Measurements from ENCODE around the gene HEBP1.

Gene HEBP1

DNA sequence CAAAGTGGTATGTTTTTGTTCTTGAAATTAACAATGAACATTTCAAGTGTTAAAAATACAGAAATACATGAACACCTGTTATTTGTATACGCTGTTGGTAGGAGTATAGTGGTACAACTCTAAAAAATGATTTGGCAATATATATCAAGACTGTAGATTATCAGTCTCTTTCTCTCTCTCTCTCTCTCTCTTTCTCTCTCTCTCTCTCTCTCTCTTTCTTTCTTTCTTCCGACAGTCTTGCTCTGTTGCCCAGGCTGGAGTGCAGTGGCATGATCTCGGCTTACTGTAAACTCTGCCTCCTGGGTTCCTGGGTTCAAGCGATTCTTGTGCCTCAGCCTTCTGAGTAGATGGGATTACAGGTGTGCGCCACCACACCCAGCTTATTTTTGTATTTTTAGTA is 12.6 kb downstream of the HEBP1 start:
- no peak for FAIRE-seq

DNA sequence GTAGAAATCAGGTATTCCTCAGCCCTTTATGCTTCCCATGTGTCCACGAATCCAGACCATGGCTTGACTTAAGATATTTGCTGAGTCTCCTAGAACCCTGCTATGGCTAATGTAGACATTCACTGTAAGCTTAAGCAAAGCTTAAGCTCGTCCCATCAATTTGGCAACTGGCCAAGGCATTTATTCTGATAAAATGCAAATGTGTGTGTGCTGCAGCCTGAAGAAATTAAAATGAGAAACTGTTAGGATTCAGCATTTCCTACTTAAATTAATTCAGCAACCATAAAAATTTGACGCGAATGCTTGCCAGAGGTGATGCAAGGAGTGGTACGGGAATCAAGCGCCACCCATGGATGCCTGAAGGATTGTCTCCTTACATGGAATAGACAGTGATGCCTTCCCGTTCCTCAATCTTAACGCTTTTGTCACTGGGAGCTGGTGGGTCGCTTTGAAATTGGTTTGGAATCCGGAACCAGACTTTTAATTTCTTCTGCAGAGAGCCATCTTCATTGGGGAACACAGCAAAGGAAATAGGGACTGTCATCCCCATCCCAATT is 13.2 kb downstream of the HEBP1 start:
- FAIRE-seq = no peak

DNA sequence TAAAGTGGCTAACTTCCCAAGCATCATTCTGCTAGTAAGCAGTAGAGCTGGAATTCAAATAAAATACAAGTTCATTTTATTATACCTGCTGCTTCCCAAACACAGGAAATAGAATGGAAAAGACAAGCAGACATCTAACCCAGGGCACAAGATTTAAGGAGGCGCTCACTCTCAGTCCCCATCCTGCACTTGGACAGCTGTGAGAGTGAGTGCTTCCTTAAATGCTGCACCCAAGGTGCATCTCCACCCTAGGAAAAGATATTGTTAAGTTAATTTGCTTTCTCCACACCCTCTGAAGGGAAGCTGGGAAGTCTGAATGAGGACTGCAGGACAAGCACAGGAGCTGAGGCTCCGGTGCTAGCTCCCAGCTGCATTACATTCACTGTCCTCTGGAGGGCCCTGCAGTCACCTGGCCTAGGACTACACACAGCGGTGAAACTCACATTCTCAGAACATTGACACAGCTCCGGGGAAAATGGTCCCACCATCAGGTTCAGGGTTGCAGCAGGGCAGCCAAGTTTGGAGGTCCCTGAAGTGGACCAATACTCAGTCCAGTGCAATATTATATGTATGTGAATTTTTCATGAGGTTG is 14.2 kb downstream of the HEBP1 start:
- no peak for FAIRE-seq

DNA sequence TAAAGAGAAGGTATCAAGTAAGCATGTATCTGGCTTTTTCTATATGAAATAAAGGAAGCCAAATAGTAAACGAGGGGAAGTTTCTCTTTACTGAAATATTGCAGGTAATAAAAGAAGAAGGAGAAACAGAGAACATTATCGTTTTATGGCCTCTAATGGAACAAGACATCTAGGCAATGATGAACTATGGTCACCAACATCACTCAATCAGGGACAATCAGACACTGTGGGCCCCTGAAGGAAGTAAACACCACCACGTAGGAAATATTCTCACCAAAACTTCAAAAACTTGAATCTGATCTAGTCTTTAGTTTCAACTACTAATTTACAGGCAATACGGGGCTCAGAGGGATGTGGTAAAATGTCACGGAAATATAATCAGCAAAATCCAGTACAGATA is 15.9 kb downstream of the HEBP1 start:
- no peak for FAIRE-seq

DNA sequence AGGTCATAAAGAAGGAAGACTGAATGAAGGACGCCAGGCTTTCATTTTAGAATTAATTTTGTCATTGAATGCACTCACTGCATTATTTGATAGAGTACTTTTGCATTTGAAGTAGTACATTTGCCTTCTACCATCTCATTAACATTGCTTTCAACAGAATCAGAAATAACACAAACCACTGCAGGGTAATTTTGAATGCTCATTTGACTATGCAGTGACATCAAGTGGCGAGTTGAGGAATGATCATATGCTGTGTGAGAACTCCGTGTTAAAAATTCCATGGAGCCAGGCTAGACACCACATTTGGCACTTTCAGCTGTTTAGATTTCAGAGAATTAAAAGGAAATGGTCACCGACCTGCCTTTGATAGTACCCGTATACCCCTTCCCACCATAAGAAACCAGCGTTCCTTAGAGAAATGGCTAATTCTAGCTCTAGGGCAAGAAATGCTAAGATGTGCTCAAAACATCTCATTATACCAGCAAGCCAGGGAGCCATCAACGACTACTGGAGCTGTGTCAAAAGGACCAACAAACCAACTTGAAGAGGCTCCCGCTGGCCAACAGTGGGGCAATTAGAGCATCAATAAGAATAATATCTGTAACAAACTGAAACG is 16.5 kb downstream of the HEBP1 start:
- FAIRE-seq = peak; percentile 89

DNA sequence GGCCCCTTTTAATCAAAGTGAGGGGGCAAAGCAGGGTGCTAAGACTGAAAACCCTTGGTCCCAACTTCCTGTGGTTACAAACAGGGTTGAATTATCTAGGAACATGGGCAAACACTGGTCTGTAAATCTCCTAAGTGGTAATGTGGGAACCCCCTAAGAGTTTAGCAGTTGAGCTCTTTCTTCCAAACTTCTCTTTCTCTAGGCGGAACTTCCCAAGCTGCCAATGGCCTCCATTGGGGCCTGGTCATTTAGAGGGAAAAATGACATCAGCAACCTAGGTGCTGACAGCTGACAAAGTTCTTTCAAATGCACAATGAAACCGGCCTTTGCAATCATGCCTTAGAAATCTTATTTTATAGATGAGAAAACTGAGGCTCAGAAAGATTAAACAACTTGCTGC is 17.7 kb downstream of the HEBP1 start:
- FAIRE-seq = no peak

DNA sequence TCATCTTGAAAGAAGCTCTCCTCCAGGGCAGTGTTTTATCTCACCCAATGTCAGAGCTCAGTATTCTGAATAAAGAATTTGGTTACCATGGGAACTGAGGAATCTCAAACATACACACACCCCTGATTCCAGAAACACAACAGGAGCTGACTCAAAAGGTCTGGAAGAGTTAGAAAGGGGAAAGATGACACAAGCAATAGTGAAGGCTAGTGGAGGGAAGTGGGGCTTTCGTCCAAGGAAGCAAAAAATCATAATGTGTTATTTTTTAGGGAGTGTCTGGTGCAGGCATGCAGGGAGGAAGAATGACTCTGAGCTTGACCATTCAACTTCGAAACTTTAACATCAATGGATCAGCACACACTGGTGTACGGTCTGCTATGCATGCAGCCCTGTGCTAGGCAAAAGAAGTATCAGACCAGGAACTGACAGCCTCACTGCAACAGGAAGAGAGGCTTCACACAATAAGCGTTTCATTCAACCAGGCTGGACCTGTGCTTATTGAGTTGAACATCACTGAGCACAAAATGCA is 20.3 kb downstream of the HEBP1 start:
- FAIRE-seq = no peak

DNA sequence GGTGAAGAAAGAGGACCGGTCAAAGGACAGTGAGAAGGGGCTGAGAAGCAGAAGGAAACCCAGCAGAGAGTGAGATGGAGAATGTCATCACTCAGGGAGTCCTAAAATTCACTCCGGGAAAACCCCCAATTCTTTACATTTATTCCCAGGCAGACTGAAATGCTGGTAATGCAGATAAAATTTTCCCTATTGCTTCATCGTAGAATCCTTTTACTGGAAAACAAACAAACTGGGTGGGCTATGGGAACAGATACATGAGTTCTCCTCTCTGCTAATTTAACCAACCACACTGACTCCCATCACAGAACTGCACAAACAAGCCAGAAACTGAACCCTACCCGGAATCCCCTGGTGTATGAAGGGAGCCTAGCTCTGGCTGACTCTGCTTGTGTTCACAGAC is 20.9 kb downstream of the HEBP1 start:
- FAIRE-seq = no peak

DNA sequence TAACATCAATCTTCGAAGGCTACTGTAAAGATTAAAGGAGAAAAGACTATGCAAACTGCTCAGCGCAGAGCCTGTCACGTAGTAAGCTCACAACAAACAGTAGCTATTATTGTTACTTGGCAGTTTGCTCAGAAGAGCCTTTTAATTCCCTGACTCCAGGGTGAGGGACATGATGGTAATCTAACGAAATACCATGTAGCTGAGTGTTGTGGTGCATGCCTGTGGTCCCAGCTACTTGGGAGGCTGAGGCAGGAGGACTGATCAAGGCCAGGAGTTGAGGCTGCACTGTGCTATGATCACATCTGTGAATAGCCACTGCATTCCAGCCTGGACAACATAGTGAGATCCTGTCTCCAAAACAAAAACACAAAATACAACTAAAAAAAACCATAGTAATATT is 22.8 kb downstream of the HEBP1 start:
- FAIRE-seq = no peak

DNA sequence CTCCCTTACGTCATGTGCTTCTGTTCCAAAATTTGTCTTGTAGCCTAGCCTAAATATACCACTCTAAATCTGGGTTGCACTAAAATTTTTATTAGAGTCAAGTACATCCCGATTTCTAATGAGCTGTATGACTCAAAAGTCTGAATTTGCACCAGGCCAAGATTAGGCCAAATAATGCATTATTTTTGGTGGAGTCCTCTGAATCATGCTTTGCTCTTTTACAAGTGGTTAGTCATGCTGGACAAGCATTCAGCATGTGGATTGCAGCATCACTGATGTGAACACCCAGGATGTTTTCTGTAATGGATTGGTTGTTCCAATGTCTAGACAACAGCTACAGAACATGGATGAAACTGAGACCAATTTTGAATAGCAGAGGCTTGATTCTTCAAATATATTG is 23.7 kb downstream of the HEBP1 start:
- FAIRE-seq = no peak

DNA sequence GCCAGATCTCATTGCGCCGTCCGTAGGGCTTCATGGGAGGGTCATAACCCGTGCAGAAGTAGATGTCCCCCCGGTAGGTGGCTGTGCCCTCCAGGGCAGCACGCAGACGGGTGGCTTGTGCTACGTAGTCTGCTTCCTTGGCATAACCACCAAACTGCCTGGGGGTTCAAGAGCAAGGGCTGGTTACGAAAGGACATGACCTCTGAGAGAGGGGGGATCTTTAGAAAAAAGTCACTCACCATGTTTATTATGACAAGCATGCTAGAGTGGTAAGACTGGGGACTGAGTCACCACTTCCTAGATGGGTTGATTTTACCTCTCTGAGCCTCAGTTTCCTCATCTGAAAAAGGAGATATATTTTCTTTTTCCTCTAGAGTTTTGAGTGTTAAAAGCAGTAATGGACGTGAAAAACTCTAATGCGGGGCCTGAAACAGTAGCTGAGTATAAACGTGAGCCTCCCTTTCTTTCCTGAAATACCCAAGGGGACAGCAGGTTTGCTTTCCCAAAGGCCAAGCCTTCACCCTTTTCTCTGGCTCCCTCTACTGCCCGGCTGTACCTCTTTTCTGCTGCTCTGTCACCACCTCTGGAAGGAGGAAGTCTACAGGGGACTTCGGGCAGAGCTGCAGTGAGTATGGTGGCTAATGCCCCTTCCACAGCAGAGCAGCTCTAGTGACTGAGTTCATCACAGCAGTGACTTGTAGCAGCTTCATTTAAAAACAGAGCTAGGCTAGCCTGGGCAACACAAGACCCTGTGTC is 24.6 kb downstream of the HEBP1 start:
- no peak for FAIRE-seq

DNA sequence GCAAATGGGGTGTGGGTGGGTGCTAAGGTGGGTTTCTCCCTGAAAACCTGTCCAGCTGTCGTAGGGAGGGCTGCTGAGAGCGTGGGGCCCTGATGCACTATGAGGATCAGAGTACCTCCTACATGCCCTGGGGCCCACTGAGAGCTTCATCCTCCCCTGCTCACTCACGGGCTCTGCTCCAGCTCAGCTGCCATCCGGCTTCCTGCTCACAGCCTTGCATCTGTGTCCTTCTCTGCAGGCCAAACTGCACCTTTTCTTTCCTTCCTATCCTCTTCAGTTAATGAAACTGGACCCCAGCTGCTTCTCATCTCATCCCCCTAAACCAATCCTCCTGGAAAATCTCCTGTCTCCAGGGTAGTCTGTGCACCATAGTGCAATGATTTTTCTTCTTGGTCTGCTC is 25.9 kb downstream of the HEBP1 start:
- FAIRE-seq = no peak

DNA sequence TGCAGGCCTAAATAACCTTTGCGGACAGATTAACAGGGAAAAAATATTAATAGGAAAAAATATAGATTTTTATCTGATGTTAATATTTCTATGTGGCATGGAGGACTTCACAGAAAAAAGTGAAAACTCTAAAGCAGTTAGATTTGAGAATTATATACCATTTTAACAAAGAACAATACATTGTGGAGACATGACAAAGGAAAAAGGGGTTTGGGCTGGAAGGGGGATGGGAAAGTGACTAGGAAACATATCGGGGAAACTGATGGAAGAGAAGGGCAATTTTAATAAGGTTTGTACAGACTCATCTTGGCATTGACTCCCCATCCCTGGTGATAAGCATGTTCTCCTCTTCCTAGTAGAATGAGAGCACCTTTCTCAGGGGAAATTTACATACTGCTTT is 27.0 kb downstream of the HEBP1 start:
- FAIRE-seq = no peak

DNA sequence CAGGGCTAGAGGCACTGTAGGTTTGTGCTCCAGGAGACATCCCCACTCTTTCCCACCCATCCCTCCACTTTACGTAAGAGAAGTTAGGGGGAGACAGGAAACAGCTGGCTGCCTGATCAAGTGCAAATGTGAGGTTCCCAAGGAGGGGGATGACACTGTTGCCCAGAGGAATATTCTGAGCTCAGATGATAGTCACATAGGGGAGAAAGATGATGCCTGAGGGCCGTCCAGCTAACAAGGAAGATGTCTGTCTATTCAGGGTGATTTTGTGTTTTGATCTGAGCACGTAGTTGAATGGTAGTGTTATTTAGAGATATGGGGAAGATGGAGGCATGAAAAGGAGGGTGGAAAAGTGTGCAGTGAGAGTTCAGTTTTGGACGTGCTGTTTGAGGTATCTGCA is 34.2 kb downstream of the HEBP1 start:
- FAIRE-seq = no peak

DNA sequence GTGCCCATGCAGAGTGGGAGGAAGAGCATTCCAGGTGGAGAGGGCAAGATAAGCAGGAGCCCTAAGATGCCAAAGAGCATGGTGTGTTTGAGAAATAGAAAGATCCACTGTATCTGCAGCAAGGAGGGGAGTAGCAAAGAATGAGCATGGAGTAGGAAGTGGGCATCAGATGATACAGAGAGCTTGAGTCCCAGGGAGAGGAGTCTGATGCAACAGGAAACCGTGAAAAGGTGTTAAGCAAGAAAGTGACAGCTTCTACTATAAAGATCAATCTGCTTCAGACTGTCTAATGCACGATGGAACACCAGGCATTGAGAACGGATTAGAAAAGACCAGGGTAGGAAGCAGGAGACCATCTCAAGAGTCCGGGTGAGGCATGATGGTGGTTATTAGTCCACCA is 35.8 kb downstream of the HEBP1 start:
- no peak for FAIRE-seq

DNA sequence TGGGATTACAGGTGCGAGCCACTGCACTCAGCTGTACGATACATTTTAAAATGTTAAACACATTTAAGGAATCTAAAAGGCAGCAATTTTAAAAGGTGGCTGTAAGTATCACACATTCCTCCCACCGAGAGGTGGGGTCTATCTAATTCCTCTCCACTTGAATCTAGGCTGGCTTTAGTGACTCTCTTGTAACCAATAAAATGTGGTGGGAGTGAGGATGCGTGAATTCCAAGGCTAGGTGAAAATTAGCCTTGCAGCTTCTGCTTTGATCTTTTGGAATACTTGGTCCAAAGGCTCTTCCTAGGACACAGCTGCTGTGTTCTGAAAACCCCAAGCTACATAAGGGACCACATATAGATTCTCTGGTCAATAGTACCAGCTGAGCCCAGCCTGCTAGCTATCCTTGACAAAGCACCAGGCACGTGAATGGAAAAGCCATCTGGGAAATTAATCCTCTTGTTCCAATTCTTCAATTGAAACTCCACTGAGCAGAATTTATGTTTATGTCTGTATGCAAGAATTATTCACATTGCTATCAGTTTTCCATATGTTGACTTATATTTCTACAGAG is 39.3 kb downstream of the HEBP1 start:
- no peak for FAIRE-seq

DNA sequence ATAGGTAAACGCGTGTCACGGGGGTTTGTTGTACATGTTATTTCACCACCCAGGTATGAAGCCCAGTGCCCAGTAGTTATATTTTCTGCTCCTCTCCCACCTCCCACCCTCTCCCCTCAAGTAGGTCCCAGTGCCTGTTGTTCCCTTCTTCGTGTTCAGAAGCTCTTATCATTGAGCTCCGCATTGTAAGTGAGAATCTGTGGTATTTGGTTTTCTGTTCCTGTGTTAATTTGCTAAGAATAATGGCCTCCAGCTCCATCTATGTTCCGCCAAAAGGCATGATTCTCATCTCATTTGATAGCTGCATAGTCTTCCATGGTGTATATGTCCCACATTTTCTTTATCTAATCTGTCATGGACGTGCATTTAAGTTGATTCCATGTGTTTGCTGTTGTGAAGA is 41.2 kb downstream of the HEBP1 start:
- FAIRE-seq = no peak

DNA sequence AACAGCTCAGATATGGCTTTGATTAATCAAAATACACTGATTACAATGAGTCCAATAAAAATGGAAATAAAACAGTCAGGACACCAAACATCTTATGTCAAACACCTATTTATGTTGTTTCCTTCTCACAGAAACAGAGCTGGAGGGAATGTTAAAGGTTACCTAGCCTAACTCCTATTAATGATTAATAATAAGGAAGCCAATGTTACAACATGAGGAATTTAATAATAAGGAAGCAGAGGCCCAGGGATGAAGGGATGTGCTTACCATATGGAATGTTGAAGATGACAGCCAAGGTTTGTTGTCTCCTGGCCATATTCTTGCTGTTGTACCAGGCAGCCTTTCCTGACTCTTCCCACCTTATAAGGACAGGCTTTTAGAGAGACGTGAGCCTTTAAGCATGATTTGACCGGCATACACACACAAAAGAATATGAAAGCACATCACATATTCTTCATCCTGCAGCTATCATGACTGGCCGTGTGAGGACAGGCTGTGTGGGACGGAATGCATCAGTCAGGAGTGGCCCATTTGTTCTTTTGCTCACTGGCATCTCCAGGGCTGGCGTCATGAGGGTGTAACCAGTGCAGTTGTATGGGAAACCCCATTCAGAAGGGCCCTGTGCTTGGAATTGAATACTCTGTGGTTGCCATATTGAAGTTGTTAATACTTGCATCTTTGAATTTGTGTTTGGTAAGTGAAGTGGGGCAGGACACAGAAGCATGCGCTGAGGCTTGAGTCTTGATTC is 45.0 kb downstream of the HEBP1 start:
- FAIRE-seq = no peak

DNA sequence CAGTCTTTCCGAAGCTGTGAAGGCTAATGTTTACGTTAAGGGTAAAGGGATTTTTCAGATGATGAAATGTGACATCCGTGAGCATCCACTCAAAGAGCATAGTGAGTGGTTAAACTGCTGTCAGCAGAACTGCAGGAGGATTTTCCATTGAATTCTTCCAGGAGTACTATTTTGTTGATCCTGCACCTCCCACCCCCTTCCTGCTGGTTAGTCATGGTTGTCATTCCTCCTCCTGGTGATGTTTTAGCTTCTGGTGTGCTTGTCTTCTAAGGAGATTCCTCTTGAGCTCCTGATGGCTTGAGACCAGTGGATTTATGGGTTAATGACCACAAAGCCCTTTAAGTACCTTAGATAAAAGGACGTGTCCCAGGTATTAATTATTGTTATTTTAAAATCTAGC is 45.7 kb downstream of the HEBP1 start:
- FAIRE-seq = no peak

DNA sequence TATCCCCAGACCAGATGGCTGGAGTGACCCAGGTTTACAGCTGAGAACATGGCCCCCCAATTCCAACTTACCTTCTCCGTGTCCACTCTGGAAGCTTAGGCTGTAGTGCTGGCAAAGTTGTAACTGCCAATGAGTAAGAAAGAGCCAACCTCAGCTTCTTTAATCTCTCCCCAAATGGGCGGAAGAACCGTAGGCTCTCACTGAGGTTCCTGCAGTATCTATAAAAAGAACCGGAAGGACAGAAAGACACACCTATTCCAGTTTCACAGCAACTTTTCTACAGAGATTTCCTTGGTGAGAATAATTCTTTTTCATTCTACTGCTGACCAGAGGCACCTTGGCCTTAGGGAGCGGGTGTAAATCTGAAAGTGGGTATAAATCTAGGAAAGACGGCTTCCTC is 48.0 kb downstream of the HEBP1 start, which contains the start of gene GPRC5D:
TSS of gene GPRC5D (minus strand) at position 135 of the 400 bp plus-strand sequence. CDS start 1,786 bp downstream, outside the sequence.
- no peak for FAIRE-seq

DNA sequence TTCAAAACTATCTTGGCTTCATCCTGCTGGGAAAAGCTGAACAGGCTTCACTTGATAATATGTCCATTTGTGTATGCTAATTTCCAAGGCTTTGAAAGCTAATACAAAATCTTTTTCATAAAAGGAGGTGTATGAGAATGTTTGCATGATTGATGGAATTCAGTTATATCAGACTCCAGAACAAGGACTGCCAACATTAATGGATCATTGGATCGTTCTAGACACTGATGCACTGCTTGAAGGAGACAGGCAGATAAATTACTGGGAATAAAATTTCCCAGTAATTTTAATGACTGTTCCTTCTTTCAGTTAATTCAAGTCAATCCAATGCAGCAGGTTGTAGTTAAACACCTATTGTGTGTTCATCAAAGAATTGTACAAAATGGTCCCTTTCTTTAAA is 48.6 kb downstream of the HEBP1 start:
- FAIRE-seq = no peak

DNA sequence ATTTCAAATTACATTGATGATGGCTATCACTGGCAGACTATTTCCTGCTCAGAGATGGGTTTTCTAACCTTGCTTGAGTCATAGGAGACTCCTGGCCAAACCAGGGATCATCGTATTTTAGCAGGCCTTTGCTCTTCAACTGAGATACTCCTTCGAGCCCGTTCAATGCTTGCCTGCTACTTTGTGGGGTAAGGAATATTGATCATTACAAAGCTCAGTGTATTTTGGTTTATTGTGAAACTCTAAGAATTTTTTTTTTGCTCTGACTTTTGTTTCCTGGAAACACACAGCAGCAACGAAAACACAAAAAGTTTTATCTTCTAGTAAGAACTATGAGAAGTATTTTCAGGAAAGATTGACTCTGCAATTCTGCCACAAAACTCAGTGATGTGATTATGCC is 52.2 kb downstream of the HEBP1 start:
- no peak for FAIRE-seq
